Measurements from ENCODE around the gene ATOSB.

Gene ATOSB

DNA sequence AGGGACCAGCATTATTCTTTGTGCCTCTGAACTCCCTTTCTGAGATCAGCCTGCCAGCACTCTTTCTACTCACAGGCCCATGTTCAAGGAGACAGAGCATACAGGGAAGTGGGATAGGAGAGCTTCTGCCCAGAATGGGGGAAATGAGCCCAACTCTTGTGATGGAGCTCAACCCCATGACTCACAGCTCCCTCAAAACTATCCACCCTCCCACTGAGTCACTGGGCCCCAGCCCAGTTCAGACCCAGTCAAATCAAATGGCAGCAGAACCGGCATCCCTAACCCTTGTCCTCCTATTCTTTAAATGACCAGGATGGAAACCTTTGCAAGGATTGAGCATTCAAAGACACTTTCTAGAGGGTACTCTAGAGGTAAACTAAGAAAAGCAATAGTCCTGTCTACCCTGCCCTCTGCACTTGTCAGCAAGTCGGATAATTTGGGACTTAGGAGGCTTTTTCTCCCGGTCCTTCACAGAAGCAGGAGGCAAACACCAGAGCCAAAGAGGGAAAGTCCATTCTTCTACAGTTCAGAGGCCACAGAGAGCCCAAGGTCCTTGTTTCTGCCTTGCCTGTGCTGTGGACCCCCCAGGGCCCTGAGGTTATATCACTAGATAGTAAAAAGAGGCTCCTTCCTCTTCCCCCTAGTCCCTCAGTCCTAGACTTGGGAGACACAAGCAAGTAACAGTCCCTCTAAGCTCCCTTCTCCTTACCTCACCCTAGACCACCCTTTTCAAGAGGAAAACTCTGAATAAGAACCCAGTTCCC is 3.2 kb downstream of the ATOSB start:
- no peak for DNase-seq

DNA sequence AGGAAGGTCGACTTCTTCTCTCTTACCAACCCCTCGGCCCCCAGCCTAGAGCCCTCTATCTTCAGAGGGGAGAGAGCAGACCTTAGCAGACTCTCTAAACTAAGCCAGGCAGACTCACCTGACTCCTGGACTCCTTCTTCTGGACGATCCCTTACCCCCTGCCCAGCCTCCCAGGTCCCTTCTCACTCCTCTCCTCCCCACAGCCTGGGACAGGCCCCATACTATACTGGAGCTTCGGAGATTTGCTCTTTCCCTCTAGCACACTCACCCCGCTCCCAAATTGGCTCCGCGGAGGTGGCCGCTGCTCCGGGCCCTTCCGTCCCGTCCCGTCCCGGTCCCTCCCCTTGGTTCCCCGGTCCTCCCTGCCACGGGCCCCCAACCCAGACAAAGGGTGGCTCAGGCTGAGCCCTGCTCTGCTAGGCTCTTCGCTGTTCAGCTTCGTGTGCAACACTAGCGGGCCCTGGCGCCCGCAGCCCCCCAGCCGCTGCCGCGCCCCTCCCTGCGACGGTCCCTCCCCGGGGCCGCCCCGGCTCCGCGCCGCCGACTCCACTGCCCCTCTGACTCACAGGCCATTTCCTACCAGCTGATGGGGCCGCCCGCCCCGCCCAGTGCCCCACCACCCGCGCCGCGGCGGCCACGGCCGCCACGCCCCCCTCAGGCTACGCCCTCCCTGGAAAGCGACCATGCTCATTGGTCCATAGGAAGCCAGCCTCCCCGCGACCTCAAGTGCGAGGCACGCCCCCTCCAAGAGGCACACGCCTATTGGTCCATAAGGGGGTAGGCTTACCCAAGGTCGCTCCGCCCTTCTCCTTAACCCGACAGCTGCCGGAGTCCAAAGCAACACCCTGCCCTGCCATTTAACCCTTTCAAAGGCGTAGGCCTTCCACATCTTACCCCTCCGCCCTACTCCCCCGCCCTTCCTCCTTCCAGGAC is 4.4 kb downstream of the ATOSB start:
- DNase-seq, result peak; percentile 96

DNA sequence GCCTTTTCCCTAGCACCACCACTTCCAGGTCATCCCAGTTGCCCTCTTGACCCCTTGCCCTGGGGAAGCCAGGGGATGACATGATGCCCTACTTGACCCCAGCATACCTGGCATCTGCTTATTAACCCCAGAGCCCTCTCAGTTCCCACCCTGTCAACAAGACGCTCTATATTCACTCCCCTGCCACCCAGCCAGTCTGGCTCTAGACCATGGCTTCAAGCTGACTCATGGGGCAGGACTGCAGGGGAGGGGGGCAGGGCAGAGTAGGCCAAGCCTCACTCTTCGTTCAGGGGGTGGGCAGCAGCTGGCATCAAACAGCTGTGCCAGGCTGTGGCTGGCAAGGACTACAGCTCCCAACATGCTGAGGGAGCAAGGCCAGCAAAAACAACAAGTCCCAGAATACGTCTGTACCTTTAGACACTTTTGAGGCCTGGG is 5.3 kb downstream of the ATOSB start:
- DNase-seq, result no peak

DNA sequence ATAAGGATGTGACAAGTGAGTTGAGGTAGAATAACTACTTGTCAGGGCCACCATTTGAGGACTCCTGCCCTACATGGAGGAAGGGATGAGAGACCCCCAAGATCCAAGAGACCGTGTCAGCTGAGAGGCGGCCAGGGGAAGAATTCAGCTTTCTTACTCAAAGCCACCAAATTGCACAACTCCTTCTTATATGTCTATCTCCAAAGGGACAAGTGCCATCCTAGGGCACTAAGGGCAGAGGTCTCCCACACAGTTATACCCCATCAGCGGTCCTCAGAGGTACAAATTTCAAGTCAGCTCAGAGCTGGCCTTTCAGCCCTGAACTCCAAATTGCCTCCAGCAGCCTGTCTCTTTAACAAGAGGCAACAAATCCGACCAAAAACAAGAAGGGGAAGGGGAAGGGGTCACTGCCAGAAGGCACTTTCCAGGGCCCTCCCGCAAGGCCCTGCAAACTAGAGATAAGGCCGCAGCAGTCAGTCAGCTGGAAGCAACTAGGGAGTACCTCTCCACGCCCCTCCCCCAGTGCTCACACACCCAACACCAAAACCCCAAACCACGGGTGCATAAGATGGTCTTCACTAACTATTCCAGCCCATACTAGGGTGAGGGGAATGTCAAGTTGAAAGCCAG is 6.6 kb downstream of the ATOSB start:
- no peak for DNase-seq

DNA sequence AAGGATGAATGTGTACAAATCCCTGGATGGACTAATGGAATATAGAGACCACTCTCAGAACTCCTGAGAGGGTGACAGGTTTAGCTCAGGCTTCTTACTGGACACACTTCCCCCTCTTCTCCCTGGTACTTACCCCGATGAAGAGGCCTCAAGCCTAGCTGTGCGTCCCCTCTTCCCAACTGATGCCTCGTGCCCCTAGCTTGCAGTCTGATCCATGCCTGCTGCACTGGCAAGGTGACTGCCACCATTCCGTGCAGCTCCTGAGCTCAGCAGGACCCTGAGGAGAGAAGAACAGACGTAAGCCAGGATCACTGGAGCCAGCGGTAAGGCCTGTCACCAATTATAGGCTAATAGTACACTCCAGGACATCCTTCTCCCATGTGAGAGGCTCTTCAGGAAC is 7.2 kb downstream of the ATOSB start:
- no peak for DNase-seq

DNA sequence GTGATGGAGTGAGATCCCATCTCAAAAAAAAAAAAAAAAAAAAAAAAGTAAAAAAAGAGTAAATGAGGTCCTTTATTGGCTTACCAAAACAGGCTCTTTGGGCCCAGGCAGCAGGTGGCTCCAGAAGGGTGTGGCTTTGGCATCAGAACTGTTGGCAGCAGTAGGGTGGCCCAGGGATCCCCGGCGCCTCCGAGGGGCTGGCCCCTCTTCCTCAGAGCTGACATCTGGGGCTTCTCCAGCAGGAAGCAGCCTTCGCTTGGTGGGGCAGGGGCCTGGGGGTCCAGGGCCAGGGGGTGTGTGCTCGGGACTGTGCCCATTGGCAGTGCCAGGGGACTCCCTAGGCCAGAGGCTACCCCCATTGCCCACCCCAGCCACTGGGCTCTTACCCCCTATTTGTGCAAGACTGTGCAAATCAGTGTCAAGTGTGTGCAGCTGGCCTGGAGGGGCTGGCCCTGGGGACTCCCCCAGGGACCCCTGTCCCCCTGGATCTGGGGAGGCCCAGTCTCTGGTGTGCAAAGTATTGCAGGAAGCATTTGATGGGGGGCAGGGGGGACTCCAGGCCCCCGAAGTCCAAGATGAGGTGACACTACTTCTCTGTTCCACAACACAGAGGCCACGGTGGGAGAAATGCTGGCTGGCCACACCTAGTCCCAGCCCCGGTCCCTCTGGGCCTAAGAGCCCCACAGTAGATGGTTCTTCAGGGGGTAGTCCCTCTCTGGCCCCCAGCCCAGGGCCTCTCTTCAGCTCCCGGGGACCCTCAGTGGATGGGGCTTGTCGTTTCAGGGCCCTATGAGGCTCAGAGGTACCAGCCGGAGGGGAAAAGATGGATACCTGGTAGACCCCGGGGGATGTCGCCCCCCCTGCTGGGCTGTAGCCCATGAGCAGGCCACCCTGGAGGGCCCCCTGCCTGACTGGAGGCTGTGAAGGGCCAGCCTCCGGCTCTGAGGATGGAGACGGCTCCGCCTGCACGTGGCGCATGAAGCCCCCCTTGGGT is 8.1 kb downstream of the ATOSB start:
- no peak for DNase-seq

DNA sequence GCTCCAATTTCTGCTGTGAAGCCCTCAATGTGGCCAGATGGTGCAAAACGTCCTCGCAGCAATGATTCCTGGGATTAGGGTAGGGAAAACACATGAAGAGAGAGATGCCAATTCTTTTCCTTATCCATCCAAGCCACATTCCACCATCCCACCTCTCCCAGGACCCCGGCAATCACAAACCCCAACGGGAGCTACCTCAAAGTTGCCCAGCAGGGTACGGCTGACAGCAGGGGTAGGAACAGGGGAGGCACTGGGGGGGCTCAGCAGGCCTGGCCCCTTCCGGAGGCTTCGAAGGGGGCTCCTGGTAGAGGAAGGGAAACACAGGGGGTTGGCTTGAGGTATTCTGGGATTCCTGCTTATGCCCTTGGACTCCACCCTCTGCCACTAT is 9.3 kb downstream of the ATOSB start:
- DNase-seq, result no peak

DNA sequence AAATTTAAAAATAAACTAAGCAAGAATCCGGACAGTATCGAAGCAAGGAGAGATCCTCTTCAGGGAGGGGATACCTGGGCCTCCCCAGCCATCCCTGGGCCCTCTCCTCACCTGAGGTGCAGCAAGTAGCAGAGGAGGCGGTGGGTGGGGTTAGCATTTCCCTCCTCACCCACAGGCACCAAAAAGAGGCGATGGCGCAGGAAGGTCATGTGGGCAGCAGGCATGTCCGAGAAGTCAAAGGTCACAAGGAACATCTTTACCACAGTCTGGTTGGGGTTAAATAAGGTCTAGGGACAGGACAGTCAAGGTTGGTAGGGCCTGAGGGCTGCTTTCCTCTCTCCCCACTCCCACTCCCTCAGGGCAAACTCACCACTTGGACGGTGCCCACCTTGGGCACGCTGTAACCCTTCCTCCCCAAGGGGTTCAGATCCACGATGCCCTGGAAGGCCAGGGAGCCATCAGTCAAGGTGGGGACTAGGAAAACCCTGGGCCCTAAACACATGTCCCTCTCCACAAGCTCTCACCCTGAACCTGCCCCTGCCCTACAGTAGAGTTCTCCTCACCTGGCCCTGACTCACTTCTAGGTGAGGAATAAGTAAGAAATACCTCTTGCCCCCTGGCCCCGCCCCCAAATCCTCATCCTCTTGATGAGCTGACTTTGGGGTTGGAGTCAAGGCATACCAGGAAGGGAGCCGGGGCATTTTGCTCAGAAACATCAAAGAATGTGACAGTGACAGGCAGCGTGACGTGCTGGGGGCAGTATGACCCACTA is 9.9 kb downstream of the ATOSB start:
- no peak for DNase-seq

DNA sequence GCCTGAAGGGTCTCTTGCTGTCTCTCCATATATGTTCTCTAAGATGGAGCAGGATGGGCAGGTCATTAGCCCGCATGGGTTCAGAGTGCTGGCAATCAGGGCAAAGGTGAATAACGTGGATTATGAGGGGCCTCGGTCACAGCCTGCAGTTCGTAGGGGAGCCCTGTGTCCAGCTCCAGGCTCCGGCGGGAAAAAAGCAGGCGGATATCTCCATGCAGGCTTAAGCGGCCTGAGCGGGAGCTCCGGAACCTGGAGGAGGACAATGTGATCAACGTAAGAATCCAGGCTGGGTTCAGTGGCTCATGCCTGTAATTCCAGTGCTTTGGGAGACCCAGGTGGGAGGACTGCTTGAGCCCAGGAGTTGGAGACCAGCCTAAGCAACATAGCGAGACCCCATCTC is 10.5 kb downstream of the ATOSB start:
- DNase-seq, result no peak

DNA sequence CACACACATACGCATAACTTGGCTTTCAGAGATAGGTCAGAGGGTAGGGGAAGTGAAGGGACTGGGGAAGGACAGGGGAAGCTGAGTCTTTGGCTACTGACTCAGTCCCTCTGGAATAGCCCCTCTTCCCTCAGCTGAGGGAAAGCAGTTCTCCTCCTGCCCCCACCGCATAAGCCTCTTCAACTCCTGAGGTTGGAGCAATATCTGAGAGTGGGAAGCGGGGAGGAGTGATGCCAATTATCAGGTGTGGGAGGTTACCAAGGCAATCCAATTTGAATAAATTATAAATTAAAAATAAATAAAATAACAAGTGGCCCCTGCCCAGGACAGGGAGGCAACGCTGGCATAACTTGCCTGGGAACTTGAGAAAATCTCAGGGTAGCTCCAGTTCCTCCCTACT is 11.1 kb downstream of the ATOSB start:
- no peak for DNase-seq

DNA sequence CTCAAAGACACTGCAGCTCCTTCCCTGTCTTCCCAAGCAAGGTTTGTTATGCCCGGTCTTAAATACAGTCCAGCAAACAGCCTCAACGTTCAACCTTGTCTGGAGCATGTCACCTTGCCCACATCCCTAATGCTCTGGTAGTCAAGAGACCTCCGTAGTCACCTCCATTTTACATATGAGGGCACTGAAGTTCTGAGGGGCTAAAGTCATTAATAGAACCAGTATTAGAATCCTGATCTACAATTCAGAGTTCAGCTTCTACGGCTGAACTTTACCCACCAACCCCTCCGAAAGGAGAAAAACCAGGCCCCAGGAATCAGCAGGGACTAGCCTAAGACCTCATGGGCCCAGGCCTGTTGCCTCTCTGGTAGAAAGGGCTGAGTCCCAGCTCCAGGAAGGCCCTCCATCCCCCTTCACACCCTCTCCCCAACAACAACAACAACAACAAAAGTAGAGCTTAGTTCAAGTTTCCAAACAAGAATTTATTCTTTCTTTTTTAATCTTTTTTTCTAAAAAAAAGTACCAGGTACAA is 11.9 kb downstream of the ATOSB start:
- no peak for DNase-seq

DNA sequence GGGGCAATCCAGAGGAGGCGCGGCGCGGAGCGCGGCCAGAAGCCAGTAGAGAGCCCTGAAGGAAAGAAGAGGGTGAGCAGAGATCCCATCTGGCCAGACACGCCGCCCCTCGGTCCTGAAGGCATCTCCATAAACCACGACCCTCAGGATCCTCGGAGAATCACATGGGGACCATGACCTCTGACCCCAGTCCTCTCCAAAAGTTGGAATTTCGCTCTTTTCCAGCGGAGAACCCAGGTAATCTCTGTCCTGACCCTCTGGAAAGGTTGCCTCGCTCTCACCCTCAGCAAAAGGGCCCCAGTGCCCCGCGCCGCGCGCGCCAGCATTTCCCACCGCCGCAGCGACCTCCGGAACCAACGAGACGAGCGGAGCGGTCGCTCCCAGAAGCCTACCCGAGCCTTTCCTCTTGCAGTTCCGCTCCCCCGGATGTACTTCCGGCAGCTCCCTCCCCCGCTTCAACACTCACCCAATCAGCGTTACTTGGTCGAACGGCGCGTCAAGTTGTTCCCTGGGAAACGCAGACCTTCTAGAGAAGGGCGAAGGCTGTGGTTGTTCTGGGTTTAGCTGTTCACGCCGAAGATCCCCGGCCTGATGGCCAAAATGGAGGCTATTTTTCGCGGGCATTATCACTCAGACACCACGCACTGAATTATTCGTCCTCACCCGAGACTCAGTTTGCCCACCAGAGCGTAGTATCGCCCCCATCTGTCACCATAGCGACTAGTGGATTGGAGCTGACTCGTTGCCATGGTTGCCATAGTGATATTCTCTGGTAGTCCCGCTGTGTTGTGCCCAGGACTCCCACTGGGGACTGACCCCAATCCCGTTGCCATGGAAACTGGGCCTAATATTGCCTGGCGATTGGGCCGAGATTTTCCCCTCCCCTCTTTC is 12.6 kb downstream of the ATOSB start, which contains the start of gene STOML2:
TSS of gene STOML2 (minus strand) at position 363 of the 891 bp plus-strand sequence. CDS start at position 326, 37 bp downstream.
- peak; percentile 97 for DNase-seq

DNA sequence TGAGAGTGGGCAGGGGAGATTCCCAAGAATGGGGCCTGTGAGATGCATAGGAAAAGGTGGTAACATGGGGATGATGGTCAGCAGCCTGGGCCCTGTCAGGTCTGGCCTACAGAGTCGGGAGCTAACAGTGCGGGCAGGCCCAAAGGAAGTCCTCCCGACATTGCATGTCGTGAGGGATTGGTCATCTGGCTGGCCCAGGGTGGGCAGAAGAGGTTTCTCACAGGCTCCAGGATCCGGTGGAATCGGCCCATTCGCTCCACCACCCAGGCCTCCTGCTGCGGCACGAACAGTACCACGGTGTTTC is 13.2 kb downstream of the ATOSB start:
- no peak for DNase-seq

DNA sequence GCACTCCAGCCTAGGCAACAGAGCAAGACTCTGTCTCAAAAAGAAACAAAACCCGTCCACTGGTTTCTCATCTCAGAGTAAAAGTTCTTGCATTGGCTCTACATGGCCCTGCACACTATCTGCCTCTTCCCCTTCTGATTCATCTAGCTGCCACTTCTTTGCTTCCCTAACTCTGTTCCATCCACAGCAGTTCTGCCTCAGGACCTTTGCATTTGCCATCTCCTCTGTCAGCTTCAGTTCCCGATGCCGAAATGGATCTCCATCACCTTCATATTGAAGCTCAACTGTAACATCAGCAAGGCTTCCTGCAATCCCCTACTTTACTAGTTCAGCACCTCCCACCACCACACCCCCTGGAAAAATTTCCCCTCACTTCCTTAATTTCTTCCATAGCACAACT is 18.1 kb downstream of the ATOSB start:
- no peak for DNase-seq

DNA sequence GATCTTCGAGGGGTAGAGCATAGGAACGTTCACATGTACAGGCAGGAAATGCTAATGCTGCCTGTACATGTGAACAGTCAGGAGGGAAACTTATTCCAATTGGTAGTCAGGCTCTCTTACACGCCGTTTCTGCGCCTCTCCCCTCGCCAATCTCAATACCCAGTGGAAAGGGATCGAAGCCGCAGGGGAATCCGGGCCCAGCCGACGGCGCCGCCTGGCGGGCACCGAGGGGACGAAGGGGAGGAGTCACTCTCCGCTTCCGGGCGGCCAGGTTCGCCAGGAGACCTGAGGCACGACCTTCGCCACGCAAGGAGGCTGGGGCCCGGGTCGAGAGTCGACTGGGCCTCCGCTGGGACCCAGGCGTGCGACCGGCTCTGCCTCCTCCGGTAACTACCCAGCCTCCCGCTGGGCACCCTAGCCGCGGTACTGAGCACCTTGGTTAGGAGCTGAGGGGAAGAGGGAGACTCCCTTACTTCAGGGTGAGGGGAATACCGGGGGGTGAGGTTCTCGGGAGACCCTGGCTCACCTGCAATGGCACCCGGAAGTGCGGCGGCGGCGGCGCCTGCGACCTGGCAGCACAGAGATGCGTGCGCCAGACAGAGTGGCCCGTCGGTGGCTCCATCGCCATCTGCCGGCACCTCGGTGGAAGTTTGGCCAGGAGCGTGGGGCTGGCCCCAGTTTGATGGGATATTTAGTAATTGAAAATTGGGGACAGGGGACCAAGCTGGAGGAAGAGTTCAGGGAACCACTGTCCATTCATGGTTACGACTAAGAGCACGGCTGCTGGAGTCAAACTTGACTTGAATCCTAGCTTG is 19.4 kb downstream of the ATOSB start, which contains the start of gene PIGO:
TSS of gene PIGO (minus strand) at position 557 of the 815 bp plus-strand sequence. CDS start 1,026 bp downstream, outside the sequence.
- DNase-seq, result peak; percentile 78

DNA sequence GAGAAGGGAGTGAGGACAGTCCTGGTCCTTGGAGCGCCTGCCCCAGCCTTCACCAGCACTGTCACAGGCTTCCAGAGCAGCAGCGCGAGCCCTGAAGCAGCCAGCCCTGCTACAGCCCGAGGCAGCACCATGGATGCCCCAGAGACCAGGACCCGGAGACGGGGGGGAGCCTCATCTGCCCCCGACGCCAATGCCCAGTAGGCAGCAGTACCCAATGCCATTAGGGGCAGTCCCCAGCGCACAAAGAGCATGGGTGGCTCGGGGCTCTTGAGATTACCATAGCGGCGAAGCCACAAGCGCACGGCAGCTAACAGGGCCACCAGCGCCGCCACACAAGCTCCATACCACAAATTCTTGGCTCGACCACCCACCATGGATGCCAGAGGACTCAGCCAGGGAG is 24.1 kb downstream of the ATOSB start:
- DNase-seq, result no peak

DNA sequence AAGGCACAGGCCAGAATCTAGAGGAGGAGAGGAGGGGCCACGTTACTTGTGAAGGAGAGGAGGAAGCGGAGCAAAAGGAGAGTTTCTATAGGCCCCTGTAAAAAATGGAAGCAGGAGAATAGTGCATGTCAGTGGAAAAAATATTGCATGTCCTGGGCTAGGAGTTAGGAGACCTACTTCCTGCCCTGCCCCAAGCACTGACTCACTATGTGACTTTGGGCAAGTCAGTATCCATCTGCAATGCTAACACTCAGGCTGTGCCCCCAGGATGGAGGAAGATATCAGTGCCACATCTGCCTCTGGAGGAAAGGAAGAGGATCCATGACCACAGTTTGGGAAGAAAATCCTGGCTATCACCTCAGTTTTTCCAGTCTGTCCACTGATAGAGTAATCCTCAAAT is 26.2 kb downstream of the ATOSB start:
- no peak for DNase-seq

DNA sequence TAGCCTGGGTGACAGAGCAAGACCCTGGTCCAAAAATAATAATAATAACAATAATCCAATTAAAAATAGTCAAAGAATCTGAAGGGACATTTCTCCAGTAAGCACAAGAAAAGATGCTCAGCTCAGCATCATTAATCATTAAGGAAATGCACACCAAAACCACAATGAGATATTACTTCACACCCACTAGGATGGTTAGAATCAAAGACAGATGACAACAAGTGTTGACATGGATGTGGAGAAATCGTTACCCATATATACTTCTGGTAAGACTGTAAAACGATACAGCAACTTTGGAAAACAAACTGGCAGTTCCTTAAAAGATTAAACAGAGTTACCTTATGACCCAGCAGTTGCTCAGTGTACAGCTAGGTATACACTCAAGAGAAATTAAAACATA is 30.6 kb downstream of the ATOSB start:
- DNase-seq, result no peak
